Ovary (tissue), 3 donors: Measurements from ENCODE around the gene CRIM1.

ENCODE experiments used
- EP300 ChIP-seq: sonication (generic); formaldehyde crosslinking; IDR thresholded peaks from one replicate; pipeline ENCODE4 v1.6.1; 2017; ENCODE audit warnings: antibody characterized with exemption
- POLR2A ChIP-seq: fragments of 450-650 bp; IDR thresholded peaks from one replicate; pipeline ENCODE4 v1.6.1; 2017; ENCODE audit warnings: antibody characterized with exemption, mild to moderate bottlenecking, moderate library complexity
- TF ChIP-seq, protein P1 (sequence below), 3 donors: fragments of 450-650 bp in 2 of 3; fragments of 200-600 bp in 1 of 3; IDR thresholded peaks; one replicate each; pipeline versions ENCODE4 v1.5.1 to v1.8.0; 2016 to 2022; ENCODE audit warnings: antibody characterized with exemption in 3 of 3, mild to moderate bottlenecking in 1 of 3
- donor health status: DM: no; HTN: no; CAD: no.

DNA sequence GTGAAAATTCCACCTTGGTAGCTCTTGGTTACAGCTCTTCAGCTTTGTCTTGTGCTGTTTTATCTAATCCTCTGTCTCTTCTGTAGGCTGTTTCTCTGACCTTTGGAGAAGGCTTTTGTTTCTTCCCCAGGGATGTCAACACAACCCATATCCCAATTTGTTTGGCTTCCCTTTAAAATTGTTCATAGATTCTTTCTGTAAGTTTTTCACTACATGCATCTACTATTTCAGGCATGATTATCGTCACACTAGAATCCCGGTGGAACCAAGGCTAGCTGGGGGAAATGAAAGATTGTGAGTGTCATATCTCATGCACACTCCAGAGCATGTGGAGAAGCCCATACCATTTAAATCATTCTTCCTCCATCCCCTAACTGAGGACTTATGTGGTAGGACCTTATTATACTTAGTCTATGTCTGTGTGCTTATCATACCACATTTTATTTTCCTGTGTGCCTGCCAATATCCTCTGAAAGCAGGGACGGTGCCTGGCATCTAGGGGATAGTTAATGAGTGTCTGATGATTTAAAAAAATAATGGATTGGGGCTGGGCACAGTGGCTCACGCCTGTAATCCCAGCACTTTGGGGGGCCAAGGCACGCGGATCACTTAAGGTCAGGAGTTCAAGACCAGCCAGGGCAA lies 59.9 kb downstream of the CRIM1 start:
- no peak for TF ChIP-seq EP300
- TF ChIP-seq, protein P1, sequence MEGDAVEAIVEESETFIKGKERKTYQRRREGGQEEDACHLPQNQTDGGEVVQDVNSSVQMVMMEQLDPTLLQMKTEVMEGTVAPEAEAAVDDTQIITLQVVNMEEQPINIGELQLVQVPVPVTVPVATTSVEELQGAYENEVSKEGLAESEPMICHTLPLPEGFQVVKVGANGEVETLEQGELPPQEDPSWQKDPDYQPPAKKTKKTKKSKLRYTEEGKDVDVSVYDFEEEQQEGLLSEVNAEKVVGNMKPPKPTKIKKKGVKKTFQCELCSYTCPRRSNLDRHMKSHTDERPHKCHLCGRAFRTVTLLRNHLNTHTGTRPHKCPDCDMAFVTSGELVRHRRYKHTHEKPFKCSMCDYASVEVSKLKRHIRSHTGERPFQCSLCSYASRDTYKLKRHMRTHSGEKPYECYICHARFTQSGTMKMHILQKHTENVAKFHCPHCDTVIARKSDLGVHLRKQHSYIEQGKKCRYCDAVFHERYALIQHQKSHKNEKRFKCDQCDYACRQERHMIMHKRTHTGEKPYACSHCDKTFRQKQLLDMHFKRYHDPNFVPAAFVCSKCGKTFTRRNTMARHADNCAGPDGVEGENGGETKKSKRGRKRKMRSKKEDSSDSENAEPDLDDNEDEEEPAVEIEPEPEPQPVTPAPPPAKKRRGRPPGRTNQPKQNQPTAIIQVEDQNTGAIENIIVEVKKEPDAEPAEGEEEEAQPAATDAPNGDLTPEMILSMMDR (IDR thresholded peaks at IDR 0.05): no peak
- TF ChIP-seq POLR2A: no peak
